Measurements from ENCODE around the gene VDR.
"Not testable (repeated sequence)": the region's sequence is repeated elsewhere in the genome, so short reads cannot be mapped to it uniquely, and the experiment has no call there.

Gene VDR

DNA sequence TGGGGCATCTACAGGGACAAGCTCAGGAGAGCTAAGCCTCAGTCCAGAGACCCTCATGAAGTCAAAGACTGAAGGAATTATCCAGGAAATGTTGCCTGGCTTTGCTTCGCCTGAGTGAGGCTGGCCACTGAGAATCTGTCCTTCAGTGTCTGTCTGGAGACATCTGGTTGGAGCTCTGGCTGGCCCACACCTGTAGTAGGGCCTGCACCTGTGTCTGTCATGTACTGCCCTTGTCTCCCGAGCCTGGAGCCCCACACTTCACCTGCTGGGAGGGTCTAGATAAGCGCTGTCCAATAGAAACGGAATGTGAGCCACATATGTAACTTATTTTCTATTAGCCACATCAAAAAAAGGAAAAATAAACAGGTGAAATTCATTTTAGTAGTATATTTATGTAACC lies 75.2 kb downstream of the VDR start:
- no peak for DNase-seq (ENCODE audit: low read depth, low spot score)

DNA sequence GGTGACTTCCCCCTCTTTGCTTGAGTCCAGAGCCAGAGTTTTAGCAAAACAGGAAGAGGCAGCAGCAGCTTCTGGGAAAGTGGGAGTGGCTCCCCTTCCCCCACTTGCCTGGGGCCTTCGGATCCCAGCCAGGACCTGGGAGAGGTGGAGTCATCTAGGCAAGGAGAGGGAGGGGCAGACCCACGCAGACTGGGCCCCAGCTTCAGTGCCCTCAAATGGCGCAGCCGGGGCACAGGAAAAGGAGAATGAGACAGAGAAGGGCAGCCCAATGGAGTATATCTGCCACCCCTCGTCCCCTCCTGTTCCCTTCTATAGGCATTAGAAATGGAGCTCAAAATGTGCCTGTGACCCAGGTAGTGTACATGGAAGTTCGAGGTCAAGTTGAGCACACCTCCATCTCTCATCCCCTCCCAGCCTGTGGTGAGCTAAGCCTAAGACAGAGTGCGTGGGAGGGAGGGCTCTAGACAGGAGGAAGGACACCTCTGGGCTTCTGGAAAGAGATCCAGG lies 75.8 kb downstream of the VDR start:
- no peak for DNase-seq (ENCODE audit: low read depth, low spot score)

DNA sequence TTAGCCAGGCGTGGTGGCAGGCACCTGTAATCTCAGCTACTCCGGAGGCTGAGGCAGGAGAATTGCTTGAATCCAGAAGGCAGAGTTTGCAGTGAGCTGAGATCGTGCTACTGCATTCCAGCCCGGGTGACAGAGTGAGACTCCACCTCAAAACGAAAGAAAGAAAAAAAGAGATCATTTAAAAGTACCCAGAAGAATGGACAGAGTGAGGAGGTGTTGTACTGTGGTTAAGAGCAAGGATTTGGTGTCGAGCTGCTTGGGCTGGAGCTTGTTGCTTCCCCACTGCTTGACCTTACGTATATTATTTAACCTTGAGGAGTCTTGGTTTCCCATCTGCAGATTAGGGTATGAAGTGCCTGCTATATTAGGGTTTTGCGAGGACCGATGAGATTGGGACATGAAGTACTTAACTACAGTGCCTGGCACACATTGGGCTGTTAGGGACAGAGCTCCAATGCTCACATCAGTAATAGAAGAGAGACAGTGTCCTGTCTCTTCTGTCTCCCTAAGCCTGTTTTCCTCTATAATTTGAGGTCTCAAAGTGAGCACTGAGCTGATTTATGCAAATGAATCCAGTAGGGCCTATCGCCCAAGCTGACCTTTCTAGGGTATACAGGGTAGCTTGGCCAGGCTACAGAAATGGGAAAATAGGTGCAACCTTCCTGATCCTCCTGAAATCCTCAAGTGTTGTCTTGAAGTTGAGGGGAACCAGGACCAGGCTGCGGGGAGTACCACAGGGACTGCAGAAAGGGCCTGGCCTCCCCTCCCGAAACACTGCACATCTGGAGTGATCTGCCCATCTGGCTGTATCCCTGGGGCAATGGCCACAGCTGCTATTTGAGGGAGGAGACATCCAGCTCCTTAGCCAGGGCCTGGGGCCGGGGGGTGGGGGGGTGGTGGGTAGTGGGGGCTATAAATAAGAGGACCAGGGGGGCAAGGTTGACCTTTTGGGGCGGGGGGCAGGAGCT lies 76.5 kb downstream of the VDR start:
- DNase-seq (ENCODE audit: low read depth, low spot score) = no peak

DNA sequence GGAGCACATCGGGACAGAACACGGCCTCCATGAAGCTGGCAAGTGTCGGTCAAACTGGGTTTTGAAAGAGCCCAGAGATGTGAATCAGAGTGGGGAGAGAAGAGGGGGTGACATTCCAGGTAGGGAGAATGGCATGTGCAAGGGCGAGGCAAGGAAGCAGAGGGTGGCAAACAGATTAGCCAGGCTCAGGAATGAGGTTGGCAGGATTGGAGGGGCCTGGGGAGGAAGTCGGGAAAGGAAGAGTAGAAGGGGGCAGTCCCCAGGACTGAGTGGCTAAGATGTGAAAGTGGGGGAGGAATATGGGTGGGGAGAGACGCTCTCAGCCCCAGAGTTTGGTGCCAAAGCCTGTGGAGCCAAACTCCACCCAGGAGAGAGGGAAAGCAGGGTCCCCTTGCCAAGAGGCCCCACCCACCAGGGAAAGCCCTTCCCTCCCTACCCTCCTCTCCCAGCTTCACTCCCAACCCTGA lies 79.6 kb downstream of the VDR start:
- no peak for DNase-seq (ENCODE audit: low read depth, low spot score)

DNA sequence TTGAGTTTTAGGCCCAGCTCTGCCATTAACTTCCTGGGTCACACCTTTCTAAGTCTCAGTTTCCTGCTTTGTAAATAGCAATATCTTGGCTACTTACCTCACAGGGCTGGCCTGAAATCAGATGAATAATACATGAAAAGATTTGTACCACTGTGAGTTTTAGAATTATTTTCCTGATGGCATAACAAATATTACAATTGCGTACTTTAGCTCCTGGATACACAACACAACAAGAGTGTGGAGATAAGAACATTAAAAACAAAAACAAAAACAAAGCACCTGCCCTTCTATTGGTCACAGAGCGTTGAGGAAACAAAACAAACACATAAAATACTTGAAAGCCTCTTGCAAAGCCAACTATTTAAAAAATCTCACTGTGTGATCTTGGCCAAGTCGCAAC lies 80.2 kb downstream of the VDR start:
- DNase-seq (ENCODE audit: low read depth, low spot score) = no peak

DNA sequence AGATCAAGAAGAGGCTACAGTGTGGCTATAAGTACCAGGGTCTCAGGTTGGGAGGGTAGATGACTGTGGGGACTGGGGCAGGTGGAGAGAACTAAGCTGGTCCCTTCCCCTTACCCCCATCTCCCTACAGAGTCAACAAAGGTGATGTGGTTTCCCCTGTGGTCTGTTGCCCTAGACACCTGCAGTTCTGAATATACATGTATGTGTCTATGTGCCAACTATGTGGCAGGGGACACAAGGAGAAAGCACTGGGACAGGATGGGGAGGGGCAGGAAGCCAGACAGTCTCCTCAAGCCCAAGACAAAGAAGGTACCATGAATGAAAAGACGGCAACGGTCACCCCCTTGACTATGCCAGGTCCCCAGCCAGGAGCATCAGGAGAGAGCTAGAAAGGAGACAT lies 80.6 kb downstream of the VDR start:
- no peak for DNase-seq (ENCODE audit: low read depth, low spot score)

DNA sequence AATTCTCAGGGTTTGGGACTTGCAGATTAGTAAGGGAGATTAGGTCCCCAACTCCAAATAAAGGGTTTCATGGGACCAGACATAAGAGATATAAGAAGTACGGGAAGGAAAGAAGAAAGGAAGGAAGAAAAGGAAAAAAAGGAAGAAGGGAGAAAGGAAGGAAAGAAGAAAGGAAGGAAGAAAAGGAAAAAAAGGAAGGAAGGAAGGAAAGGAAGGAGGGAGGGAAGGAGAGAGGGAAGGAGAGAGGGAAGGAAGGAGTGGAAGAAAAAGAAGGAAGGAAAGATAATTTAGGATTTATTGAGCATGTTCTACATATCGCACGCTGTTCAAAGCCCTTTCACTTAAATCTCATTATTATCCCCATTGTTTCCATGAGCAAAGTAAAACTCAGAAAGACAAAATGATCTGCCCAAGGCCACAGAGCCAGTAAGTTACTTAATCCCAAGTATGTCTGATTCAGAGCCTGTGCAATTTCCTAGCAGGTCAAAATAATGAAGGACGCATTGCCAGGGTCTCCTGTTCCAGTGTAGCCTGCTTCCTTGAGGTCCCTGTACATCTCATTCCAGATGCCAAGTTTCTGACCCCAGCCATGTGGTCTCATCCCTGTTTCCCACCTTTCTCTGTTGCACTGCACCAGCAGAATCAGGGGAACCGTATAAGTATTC lies 81.2 kb downstream of the VDR start:
- no peak for DNase-seq (ENCODE audit: low read depth, low spot score)

DNA sequence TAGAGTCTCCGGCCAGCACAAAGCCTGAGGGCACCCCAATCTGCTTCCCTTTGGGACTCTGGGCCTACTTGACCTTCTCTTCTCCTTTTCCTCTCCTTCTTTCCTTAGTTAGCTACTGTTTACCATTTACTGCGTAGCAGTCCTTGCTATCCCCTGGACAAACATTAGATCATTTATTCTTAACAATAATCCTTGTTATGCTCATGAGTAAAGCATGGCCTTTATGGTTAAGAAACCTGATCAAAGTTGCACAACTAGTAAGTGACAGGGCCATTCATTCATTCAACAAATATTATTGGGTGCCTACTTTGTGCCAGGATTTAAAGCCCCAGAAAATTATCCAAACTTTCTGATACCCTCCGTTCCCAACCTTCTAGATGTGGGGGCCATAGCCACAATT lies 81.9 kb downstream of the VDR start:
- DNase-seq (ENCODE audit: low read depth, low spot score) = no peak

DNA sequence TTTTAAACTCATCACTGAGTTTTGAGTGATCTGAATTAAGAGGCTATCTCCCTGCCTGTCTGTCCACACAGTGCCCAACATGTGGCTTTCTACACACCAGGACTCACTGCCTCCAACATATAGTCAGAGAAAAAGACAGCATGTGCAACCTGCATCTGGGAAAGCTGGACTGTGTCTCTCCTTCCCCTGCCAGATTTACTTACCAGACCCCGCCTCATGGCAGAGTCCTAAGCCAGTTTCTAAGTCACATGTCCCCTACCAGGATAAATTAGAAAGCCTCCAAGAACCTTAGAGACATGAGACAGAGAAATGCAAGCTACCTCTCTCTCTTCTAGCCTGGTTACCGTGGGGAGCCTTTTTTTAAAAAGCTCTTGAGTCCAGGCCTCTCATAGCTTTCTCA lies 82.4 kb downstream of the VDR start:
- no peak for DNase-seq (ENCODE audit: low read depth, low spot score)

DNA sequence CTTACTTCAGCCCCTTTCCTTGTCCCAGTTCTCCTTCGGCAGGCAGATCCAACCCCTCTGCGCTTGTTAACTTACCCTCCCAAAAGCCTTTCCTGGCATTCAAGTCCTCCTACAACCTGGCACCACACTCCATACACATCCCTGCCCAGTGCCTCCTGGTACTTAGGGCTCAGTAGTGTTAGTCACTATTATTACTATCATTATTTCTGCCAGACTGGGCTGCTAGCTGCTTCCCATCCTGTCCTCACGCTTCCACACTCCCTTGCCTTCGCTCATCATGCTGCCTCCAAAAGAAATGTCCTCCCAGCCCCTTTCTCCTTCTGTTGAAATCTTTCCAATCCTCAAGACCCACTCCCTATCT lies 83.5 kb downstream of the VDR start:
- DNase-seq (ENCODE audit: low read depth, low spot score) = no peak

DNA sequence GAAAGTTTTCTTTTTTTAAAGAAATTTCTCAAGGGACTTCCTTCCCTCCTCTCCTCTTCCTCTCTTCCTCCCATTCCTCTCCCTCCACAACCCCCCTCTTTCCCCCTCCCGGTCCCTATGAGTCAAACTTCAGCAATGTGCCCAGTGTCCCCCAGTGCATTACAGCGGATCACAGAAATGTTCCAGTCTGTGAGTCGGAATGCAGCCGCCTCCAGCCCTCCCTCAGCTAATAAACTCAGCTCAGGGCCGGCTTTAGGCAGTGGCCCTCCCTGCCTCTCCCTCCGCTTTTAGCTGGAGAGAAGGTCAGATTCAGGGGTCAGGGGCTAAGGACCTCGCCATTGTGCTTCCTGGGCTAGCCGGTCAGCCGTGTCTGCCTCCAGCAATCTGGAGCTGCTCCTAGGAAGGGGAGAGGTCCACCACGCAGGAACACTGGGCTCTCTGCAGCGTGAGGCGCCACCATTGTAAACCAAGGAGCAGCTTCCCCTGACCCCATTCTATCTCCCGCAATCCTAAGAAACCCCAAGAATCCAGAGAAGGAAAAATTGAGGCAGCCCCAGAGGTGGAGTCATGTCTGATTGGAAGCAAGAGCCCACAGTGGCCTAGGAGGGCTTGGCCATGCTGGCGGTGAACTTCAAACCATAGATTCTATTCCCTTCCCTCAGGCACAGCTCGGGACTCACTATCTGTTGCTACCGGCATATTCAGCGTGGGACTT lies 84.0 kb downstream of the VDR start:
- DNase-seq (ENCODE audit: low read depth, low spot score) = peak; percentile 89

DNA sequence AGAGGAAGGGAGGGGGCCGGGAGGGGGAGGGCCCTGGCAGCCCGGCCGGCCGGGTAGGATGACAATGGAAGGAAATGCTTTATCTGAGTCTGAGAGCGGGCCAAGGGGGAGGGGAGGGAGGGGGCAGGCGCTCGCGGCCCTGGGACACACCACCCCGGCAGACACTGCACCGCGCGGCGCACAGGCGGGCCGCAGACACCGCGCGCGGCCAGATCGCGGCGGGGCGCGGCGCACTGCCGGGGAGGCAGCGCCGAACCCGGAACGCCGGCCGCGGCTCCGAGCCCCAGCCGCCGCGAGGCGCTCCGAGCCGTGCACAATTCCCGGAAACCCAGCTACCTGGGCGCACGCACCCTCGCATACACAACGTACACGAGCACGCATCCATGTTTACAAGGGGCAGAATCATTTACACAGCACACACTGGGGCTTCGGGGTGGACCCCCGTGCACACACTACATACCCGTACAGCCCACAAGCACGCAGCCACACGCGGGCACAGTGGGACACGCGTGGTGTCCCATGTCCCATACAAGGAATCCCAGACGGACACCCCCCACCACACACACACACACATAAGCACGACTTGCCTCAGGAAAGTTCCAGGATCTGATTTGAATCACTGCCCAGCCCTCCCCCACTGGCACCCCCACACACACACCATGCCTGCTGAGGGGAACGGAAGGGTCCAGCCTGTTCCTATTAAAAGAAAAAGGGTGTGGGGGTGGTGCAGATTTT lies 84.7 kb downstream of the VDR start, which contains the start of gene HDAC7:
HDAC7 (minus strand) TSS at position 8 of the 735 bp plus-strand sequence. CDS start 118 bp downstream, outside the sequence.
- no peak for DNase-seq (ENCODE audit: low read depth, low spot score)

DNA sequence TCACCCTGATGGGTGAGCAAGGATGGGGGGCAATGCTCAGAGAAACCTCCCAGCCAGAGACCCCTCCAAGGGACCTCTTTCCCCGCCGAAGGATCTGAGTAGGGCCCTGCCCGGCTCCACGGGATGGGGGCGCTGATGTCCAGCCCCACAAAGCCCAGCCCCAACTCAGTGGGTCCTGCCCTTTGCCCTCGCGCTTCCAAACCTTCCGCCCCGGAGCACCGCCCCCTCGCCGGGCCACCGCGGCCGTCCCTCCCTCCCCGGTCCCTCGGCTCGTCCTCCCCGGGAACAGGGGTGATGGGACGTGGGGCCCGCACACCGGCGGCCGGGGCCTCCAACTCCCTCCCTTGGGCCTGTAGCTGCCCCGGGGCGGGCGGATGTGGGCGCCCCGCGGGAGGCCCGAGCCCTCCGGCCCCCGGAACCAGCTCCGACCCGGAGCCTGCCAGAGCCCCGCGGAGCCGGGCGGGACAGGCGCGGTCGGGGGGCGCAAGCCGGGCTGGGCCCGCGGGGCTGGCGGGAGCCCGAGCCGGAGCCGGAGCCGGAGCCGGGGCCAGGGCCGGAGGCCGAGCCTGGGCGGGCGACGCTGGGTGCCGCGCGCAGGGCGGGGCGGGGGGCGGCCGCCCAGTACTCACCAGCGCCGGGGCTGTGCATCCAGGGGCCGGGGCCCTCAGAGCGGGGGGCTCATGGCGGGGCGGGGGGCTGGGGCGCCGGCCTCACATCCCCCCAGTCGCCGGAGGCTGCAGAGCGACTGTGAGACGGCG lies 85.5 kb downstream of the VDR start:
- no peak for DNase-seq (ENCODE audit: low read depth, low spot score)

DNA sequence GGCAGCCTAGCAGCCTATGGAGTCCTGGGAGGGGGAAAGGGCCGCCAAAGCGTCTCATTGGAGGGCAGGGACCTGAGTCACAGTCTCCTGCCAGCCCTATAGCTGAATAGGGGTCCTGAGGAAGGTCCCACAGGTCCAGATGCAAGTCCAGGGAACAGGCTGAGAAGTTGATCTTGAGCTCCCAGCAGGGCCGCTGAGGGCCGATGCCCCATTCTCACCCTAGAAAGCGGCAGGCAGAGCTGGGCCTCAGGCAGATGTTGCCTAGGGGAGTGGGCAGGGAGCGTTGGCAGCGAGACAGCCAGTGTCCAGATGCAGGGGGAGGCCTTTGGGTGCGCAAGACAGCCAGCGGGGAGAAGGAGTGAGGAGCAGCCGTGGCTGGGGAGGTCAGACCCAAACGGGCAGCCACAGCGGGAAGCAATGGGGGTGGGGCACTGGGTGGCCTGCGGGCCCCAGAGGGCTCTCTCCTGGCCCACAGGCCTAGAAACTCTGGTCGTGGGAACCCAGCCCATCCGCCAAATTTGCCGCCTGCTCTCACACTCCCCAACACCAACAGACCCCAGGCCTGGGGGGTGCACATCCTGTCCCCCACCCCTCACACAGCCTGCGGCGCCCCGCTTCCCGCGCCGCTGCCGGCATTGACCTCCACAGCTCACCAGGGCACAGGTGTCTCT lies 86.2 kb downstream of the VDR start:
- no peak for DNase-seq (ENCODE audit: low read depth, low spot score)

DNA sequence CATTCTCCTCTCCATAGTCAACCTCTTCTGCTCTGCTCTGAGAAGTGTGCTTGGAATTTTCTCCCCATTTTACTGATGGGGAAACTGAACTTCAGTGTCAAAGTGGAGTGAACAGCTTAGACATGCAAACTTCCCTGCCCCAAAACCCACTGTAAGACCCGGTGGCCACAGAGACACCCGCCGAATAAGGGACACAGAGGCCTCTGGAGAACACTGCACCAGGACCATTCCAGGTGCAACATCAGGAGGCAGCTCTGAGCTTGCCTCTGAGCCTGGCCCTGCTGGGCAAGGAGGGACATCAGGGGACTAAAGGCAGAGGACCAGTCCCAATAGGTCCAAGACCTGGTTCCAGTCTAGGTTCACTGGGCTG lies 86.8 kb downstream of the VDR start:
- DNase-seq (ENCODE audit: low read depth, low spot score) = no peak

DNA sequence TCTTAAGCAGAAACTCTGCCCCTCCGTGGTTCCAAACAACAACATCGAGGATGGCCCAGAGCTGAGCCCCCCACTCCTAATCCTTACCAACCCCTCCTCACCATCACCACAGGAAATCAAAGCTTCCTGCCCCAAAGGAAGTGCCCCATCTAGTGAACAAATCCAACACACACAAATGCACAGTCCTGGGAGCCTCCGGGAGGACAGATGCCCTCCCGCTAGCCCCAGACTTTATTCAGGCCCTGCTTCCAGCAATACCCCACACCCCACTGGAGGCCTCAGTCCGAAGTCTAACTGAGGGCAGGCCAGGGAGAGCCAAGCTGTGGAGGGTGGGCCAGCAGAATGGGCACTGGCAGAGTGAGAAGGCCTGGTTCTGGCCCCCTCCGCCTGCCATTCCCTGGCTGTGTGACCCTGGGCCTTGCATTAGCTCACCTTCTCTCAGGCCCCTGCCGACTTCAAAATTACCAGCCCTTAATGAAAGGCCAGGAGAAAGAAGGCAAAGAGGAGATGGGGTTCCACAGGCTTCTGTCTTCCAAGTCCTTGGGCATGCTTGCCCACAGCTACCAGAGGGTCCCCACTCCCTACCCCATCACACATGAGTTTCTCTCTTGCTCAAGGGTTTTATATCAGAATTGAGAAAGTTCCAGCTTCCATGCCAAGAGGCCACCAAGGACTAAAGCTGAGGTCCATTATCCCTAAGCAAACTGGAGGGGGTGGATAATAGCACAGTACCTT lies 87.4 kb downstream of the VDR start:
- DNase-seq (ENCODE audit: low read depth, low spot score) = no peak

DNA sequence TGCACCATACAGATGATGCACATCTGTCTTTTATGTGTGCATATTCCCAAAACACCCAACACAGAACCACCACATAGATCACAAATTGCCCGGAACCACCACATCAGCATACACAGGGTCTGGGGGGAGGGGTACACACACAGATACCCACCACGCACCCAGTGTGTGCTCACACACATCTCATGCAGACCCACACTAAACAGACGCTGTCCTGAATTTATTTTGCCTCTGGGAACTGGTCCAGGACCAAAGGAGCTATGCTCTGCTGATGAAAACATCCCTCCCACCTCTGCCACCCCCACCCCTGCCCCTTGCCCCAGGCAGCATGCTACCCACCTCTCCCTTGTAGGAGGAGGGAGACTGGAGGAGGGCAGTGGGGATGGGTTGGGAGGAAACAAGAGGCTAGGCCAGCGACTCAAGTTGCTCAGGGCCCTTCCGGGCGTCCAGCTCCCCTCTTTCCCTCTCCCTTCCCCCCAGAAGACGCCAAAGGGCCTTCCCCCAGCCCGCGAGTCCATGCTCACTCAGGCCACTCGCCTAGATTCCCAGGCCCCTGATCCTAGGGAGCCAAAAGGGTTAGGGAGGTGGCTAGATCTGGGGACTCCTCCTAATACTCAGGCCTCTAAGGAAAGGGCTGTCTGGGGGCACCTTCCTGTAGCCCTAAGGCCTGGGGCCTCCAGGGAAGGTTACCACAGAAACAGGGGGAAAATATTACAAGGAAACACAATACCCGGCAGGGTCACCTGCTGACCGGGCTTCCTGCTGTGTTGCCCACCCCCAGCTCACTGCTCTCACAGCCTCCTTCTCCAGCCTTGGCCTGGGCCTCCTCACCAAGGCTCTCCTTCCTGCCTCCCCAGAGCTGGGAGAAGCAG lies 88.2 kb downstream of the VDR start:
- DNase-seq (ENCODE audit: low read depth, low spot score) = no peak

DNA sequence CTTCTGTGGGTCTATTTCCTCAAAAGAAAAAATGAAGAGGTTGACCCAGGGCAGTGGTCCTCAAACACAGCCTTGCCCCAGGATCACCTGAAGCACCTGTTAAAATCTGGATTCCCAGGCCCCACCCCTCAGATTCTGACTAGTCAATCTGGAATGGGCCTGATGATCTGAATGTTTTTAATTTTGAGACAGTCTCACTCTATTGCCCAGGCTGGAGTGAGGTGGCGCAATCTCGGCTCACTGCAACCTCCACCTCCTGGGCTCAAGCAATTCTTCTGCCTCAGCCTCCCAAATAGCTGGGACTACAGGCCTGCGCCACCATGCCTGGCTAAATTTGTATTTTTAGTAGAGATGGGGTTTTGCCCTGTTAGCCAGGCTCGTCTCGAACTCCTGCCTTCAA lies 89.3 kb downstream of the VDR start:
- not testable (repeated sequence) for DNase-seq (ENCODE audit: low read depth, low spot score)
